Neuron (in vitro differentiated cells): ENCODE results near the gene ZNF710.

Experiments
- H2AFZ ChIP-seq: one replicate; pipeline ENCODE4 v1.6.1; 2013; ENCODE audit warnings: low read depth, mild to moderate bottlenecking, inconsistent platforms, low read length, moderate library complexity
- H3K27me3 ChIP-seq: one replicate; pipeline ENCODE4 v1.6.1; 2013; ENCODE audit warnings: low read length; ENCODE audit not compliant: insufficient read depth
- H3K36me3 ChIP-seq: one replicate; pipeline ENCODE4 v1.6.1; 2013; ENCODE audit warnings: low read length; ENCODE audit not compliant: insufficient read depth
- H3K4me1 ChIP-seq: one replicate; pipeline ENCODE4 v1.6.1; 2013; ENCODE audit warnings: low read length; ENCODE audit not compliant: insufficient read depth
- H3K4me3 ChIP-seq: 2 replicates; pipeline ENCODE4 v1.5.1; 2013; ENCODE audit warnings: mild to moderate bottlenecking, low read length, moderate library complexity
- H3K9me3 ChIP-seq: one replicate; pipeline ENCODE4 v1.6.1; 2013; ENCODE audit warnings: low read length

Gene ZNF710

DNA sequence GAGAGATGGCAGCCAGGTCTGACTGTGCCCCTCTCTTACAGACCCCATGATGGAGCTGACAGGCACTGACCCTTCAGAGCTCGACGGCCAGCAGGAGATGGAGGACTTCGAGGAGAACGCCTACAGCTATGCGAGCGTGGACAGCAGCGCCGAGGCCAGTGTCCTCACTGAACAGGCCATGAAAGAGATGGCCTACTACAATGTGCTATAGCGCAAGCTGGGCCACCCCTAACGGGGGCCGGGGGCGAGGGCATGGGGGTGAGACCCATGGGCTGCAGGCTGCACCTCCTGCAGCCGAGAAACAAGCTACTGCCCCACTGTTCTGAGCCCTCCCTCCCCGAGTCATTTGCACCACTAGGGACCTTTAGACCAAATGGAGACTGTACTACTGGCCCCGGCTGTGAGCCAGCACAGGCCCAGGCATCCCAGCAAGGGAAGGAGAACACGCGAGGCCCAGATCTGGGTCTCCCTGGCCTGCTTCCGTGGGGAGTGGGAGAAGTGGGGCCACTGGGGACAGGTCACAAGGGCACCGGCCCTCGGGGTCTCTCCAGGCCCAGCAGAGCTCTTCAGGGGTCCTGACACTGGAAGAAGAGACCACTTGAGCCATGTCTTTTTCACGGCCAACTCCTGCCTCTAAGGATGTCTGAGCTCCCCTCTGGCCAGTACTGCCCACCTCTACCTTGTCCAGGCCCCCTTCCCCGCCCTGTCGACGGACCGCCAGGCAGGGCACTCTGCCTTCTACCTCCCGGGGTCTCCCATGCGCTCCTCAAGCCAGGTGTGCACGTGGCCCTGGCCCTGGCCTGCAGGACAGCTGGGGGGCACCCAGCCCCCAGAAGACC, 78.7 kb downstream of the ZNF710 start:
- H3K27me3 ChIP-seq: no peaks in the 10 kb centered on the region
- H3K4me1 ChIP-seq: no peaks in the 10 kb centered on the region
- H3K9me3 ChIP-seq: no peaks in the 10 kb centered on the region
- no peak overlapping the region for H2AFZ ChIP-seq
- no peak overlapping the region for H3K4me3 ChIP-seq
- peaks cover 63% of the 10 kb centered on the region for H3K36me3 ChIP-seq

DNA sequence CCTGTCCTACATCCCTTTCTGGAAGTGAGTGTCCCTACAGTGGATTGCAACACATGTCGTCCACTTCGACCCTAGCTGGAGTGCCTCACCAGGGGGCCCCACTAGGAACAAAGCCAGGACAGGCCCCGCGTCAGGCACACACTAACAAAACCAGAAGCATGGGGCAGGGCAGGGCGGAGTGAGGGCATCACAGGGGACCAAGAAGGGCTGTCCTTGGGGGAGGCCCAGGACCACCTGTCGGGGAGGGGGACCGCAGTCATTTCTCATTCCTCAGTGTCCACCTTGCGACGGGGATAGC, 79.3 kb downstream of the ZNF710 start:
- no peaks in the 10 kb centered on the region for H3K27me3 ChIP-seq
- peaks cover 63% of the 10 kb centered on the region for H3K36me3 ChIP-seq
- no peaks in the 10 kb centered on the region for H3K4me1 ChIP-seq
- H3K4me3 ChIP-seq: no peak overlapping the region
- H2AFZ ChIP-seq: no peak overlapping the region
- no peaks in the 10 kb centered on the region for H3K9me3 ChIP-seq

DNA sequence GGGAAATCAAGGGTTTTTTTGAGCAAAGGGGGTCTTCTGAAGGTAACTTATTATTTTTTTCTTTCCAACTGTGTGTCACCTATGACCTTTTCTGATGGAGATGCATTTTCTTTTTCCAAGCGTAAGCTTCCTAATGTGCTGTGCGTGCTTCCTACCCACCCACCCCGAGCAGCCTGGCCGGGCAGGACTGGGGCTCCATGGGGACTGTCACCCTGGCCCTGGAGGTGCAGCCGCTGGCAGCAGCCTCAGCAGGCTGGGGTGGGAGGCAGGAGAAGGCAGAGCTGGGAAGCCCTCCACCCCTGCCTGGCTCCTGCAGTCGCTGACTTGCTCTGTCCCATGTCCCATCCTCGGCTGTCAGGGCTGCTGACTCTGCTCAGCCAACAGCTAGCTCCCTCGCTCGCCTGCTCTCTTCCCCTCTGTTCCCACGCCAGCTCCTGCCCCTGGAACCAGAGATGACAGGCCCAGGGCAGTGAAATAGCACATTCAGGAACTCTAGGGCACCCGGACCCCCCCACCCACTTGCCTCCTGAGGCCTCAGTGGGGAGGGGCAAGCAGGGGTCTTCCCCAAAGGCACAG, 79.8 kb downstream of the ZNF710 start:
- Histone ChIP-seq H2AFZ (no peak overlapping the region), H3K36me3 (peaks cover 60% of the 10 kb centered on the region), H3K9me3 (no peaks in the 10 kb centered on the region), H3K4me1 (no peaks in the 10 kb centered on the region), H3K4me3 (no peak overlapping the region), H3K27me3 (no peaks in the 10 kb centered on the region)

- Histone ChIP-seq H2AFZ (no peak overlapping the region), H3K9me3 (no peaks in the 10 kb centered on the region), H3K27me3 (no peaks in the 10 kb centered on the region), H3K4me3 (no peak overlapping the region), H3K4me1 (no peaks in the 10 kb centered on the region), H3K36me3 (peaks cover 67% of the 10 kb centered on the region)
Observed at GRCh38 chr15:90082140-90082715, 81.1 kb downstream of the ZNF710 start.

GRCh38 chr15:90083419-90083818, 82.3 kb downstream of the ZNF710 start:
- no peak overlapping the region for H3K4me3 ChIP-seq
- peaks cover 66% of the 10 kb centered on the region for H3K36me3 ChIP-seq
- no peaks in the 10 kb centered on the region for H3K9me3 ChIP-seq
- no peaks in the 10 kb centered on the region for H3K27me3 ChIP-seq
- H3K4me1 ChIP-seq: no peaks in the 10 kb centered on the region
- H2AFZ ChIP-seq: no peak overlapping the region

DNA sequence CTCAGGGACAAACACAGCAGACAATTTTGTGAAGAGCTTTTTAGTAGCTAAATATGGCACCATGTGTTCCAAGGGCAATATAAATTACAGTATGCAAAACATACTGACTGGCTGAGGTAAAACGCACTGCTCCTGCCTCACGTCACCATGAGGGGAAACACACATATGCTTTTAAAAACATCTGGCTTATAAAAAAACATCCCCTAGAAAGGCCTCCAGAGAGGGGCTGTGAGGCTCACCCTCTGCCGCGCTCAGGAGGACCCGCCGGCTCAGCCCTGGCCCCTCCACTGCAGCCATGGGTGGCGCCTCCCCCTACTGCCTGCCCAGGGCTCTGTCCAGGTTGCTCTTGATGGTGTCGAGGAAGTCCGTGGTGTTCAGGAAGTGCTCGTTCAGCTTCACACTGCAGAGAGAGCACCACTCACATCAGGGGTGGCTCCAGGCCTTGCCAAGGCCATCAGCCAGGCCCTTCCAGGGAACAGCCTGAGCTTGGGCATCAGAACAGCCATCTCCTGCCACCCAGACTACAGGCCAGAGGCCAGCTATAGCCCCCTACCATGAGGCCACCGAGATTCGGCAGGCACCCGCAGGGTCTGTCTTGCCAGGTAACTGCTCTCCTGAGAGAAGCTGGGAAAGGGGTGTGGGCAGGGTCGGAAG, 83.0 kb downstream of the ZNF710 start:
- H2AFZ ChIP-seq: no peak overlapping the region
- no peaks in the 10 kb centered on the region for H3K27me3 ChIP-seq
- H3K9me3 ChIP-seq: no peaks in the 10 kb centered on the region
- H3K36me3 ChIP-seq: peaks cover 63% of the 10 kb centered on the region
- no peak overlapping the region for H3K4me3 ChIP-seq
- no peaks in the 10 kb centered on the region for H3K4me1 ChIP-seq

GRCh38 chr15:90084876-90085423, 83.8 kb downstream of the ZNF710 start:
- H2AFZ ChIP-seq: no peak overlapping the region
- H3K36me3 ChIP-seq: peaks cover 63% of the 10 kb centered on the region
- no peaks in the 10 kb centered on the region for H3K27me3 ChIP-seq
- H3K4me3 ChIP-seq: no peak overlapping the region
- no peaks in the 10 kb centered on the region for H3K9me3 ChIP-seq
- no peaks in the 10 kb centered on the region for H3K4me1 ChIP-seq

GRCh38 chr15:90085565-90085964, 84.4 kb downstream of the ZNF710 start:
- no peaks in the 10 kb centered on the region for H3K27me3 ChIP-seq
- H3K36me3 ChIP-seq: peaks cover 63% of the 10 kb centered on the region
- no peak overlapping the region for H2AFZ ChIP-seq
- H3K4me1 ChIP-seq: no peaks in the 10 kb centered on the region
- H3K9me3 ChIP-seq: no peaks in the 10 kb centered on the region
- no peak overlapping the region for H3K4me3 ChIP-seq

GRCh38 chr15:90086868-90087268, 85.7 kb downstream of the ZNF710 start:
- no peaks in the 10 kb centered on the region for H3K27me3 ChIP-seq
- H3K9me3 ChIP-seq: peaks cover 2% of the 10 kb centered on the region
- peaks cover 64% of the 10 kb centered on the region for H3K36me3 ChIP-seq
- no peaks in the 10 kb centered on the region for H3K4me1 ChIP-seq
- H3K4me3 ChIP-seq: no peak overlapping the region
- H2AFZ ChIP-seq: no peak overlapping the region

DNA sequence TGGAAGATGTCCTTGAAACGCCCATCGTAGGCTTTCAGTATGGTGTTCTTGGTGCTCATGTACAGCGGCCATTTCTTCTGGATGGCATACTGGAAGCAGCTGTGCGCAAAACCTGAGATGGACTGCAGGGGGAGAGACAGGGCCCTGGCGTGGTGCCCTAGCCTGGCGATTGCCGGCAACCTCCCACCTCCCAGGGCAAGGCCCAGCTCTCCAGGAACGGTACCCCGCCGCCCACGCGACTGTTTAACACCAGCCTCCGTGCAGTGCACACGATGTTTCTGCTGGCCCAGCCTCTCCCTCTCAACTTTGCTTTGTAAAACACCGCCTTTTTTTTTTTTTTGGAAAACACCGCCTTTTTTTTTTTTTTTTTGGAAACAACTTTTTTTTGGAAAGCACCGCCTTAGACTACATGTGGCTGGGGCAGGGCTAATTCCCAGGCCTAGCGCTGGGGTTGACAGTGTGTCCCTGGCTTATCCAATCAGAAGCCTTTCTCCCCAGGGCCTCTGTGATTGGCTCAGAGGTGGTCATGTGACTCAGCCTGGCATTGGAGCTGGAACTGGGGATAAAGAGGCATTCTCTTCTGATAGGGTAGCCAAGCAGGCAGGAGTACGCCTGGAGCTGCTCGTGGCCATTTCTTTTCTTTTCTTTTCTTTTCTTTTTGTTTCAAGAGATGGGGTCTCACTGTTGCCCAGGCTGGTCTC, 86.5 kb downstream of the ZNF710 start:
- H3K27me3 ChIP-seq: no peaks in the 10 kb centered on the region
- no peaks in the 10 kb centered on the region for H3K4me1 ChIP-seq
- H3K9me3 ChIP-seq: peaks cover 4% of the 10 kb centered on the region
- H3K36me3 ChIP-seq: peaks cover 69% of the 10 kb centered on the region
- H2AFZ ChIP-seq: no peak overlapping the region
- no peak overlapping the region for H3K4me3 ChIP-seq

GRCh38 chr15:90090226-90090848, 89.2 kb downstream of the ZNF710 start:
- Histone ChIP-seq H3K4me1 (no peaks in the 10 kb centered on the region), H3K4me3 (no peak overlapping the region), H3K36me3 (peaks cover 51% of the 10 kb centered on the region), H3K9me3 (peaks cover 7% of the 10 kb centered on the region), H3K27me3 (no peaks in the 10 kb centered on the region), H2AFZ (no peak overlapping the region)

DNA sequence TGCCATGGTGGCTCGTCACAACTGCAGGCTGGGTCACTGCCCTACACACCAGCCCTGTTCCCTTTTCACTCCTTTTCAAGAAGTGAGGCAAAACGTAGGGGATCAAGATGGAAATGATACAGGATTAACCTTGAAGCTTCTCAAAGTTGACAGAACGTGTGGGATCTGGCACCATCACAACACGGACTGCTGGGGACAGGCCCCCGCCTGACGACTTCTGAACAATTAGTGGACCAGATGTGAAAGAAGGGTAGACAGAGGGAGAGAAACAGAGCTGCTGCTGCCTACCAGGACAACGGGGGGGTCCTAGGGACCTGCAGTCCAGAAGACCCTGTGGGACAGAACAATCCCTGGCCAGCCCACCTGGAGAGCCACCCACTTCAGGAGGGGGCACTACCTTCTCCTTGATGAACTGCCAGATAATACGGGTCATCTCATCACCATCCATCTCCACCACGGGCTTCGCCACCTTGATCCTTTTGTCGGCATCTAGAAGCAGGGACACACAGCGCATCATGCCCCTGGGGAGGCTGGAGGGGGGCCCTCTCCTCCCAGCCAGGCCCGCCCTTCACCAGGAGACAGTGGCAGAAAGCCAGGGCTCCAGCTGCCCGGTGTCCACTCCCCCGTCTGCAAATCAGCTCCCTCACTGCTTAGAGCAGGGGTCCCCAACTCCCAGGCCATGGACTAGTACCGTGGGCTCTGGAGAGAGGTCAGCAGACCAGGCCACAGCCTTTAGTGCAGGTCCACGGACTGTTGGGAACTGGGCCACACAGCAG, 90.2 kb downstream of the ZNF710 start:
- no peaks in the 10 kb centered on the region for H3K4me1 ChIP-seq
- no peak overlapping the region for H3K4me3 ChIP-seq
- peaks cover 47% of the 10 kb centered on the region for H3K36me3 ChIP-seq
- H3K9me3 ChIP-seq: peaks cover 7% of the 10 kb centered on the region
- no peaks in the 10 kb centered on the region for H3K27me3 ChIP-seq
- H2AFZ ChIP-seq: no peak overlapping the region
